ENCODE measurements around the gene GNB3.

Gene GNB3

DNA sequence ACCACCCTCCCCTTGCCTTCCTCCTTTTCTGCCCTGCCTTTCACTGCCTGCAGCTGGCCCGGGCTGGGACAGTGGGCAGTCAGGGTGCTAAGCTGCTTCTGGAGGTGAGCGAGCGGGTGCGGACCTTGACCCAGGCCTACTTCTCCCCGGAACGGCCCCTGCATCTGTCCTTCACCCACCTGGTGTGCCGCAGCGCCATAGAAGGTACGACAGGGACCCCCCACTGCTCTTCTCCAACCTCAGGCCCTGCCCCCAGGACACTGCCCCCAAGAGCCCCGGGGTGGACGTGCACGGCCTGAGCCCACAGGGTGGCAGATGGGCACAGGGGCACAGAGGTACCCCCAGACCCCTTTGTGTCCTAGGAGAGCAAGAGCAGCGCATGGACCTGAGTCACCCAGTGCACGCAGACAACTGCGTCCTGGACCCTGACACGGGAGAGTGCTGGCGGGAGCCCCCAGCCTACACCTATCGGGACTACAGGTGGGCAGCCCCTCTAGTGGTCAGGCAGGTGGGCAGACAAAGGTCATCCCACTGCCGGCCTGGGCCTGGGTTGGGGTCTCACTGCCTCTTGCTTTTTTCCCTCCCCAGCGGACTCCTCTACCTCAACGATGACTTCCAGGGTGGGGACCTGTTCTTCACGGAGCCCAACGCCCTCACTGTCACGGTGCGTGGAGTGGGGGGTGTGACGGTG, 3.2 kb upstream of the GNB3 start:
- no peak for DNase-seq (ENCODE audit: low spot score)

DNA sequence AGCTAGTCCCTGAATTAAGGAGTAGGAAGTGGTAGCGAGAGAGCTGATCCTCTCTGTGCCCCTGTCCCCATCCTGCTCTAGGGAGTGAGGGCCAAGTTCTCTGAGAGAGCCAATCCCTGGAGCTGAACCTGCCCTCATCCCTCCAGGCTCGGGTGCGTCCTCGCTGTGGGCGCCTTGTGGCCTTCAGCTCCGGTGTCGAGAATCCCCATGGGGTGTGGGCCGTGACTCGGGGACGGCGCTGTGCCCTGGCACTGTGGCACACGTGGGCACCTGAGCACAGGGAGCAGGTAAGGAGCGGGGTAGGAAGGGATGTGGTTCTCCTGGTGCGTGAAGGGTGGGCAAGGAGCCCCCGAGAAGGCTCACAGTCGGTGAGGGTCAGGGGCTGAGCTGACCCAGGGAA, 1.9 kb upstream of the GNB3 start:
- no peak for DNase-seq (ENCODE audit: low spot score)

DNA sequence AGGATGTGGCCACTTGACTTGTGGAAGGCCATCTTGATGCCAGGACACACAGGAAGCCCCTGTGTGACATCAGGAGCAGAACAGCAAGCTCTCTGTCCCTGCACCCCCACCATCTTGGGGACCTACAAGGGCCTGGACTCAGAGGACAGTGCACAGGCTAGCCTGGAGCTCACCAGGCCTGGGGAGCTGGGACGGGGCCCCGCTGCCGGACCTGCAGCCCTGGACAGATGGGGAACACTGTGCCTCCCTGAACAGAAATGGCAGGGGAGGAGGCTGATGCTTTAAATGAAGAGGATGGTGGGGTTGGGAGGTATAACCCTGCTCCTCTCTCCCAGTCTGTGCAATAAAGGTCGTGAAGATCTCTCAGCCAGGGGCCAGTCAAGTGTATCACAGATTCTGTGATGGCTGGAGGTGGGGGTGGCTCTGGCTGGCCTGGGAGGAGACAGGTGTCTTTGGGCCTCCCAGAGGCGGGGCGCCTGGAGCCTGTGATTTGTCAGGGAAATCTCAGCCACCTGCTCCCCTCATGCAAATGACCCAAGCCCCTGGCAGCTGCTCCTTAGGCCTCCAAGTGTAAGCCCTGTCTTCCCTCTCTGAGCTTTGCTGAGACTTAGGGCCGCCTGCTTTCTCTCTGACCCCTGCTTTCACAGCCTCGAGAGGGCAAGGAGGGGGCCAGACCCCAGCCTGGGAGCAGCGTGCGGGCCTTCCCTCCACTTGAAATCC, 1.1 kb upstream of the GNB3 start:
- DNase-seq (ENCODE audit: low spot score), result no peak

DNA sequence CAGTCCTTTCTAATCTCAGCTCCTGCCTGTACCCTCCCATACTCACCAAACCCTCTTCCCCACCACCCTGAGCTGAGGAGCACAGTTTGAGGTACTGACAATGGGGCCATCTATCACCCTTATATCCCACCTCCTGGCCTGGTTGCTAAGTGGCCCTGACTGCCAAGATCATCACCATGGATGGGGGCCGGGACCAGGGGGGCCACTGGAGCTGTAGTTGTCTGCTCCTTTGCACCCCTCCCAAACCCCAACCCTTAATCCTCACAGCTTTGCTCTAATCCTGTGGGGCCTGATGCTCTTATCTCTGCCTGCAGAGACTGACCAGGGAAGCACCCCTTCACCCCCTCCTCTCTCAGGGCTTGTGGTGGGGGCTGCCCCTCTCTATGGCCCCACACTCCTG, 395 bp upstream of the GNB3 start:
- no peak for DNase-seq (ENCODE audit: low spot score)

DNA sequence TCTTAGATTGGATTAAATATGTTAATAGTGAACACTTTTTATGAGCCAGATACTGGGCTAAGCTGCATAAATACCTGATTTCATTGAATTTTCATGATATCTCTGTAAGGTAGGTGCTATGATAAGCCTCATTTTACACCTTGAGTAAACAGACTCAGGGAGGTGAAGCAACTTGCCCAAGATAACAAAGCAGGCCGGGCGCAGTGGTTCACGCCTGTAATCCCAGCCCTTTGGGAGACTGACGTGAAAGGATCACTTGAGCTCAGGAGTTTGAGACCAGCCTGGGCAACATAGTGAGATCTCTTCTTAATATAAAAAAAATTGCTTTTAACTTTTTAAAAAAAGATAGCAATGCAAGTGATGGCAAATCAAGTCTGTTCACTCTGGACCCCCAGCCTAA, 1.4 kb downstream of the GNB3 start:
- no peak for DNase-seq (ENCODE audit: low spot score)

GRCh38 chr12:6843118-6843902, 2.6 kb downstream of the GNB3 start:
- no peak for DNase-seq (ENCODE audit: low spot score)

GRCh38 chr12:6845395-6845794, 4.7 kb downstream of the GNB3 start:
- no peak for DNase-seq (ENCODE audit: low spot score)

DNA sequence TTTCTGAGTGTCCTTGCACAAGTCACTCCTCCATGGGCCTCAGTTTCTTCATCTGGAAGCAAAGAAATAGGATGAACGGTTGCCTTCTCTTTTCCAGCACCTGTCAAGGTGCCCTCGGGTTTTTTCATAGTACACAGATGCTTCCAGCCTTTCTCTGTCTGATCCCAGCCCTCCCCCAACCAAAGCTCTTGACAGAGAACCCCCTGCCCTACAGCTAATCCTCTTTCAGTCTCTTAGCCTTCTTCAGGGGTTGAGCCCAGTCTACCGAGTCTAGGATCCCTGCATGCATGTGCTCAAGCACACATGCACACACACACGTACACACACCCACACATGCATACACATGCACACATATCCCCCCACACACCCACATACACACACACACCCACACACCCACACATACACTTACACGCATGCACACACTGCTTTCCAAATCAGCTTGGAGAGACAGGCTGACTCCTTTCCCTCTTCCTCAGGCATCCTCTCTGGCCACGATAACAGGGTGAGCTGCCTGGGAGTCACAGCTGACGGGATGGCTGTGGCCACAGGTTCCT, 5.7 kb downstream of the GNB3 start:
- no peak for DNase-seq (ENCODE audit: low spot score)

DNA sequence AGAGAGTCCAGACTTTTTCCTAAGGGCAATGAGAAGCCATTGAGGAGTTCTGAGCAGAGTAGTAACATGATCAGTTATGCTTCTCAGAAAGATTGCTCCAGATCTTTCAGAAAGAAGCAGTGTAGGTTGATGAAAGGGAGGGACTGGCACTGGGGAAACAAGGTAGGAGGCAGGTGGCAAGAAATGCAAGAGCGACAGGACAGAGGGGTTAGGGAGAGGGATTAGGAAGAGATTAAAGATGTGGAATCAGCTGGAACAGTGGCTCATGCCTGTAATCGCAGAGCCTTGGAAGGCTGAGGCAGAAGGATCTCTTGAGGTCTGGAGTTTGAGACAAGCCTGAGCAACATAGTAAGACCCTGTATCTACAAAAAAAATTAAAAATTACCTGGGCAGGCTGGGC, 7.0 kb downstream of the GNB3 start:
- DNase-seq (ENCODE audit: low spot score), result no peak

GRCh38 chr12:6849427-6849826, 8.7 kb downstream of the GNB3 start:
- no peak for DNase-seq (ENCODE audit: low spot score)

GRCh38 chr12:6849976-6850560, 9.3 kb downstream of the GNB3 start:
- DNase-seq (ENCODE audit: low spot score), result no peak

DNA sequence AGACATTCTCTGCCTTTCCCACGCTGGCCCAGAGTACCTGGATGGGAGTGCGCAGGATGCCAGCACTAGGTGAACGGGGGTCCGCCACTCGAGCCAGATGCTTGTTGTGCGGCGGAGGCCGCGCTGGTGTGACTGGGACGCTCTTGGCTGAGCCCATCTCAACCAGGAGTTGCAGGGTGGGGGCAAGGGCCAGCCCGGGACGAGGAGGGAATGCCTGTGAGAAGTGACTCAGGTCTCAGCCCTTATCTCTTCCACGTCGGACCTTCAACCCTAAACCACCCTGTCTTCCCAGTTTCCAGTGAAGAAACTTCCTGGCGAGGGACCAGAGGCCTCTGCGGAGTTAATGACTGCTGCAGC, 10.0 kb downstream of the GNB3 start:
- no peak for DNase-seq (ENCODE audit: low spot score)

DNA sequence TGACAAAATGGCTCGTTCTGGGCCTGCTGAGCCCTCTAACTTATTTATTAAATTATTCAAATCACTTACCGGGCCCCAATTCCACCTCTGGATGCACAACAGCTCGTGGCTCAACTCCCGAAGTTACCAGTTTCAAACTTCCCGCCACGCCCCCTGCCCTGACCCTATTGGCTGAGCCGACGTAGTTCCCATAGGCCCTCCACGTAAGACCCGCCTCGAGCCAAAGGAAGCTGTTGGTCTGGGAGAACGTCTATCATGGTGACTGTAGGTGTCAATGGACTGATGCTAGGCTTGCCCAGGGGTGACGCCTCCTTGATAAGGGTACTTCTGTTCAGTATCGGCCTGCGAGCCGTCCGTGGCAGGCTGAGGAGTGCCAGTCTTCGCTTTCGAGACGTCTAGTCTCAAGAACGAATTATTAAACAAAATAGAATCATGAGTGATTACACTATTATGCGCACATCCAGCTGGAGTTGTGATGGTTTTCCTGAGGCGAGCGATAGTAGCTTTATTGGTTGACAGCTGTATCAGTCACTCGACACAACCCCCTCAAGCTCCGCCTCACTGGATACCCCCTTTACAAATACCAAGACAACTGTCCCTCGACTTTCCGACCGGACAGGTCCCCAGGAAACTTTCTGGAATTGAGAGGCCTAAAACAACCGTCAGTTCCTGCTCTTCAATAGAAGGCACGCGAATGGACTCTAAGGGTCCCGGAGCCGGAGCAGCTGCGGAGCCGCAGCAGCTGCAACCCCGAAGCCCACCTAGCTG, 10.6 kb downstream of the GNB3 start, which contains the start of gene CDCA3:
TSS of gene CDCA3 (minus strand) at position 134 of the 768 bp plus-strand sequence. CDS start 334 bp downstream, outside the sequence.
- DNase-seq (ENCODE audit: low spot score), result peak; percentile 98

- peak; percentile 99 for DNase-seq (ENCODE audit: low spot score)
These were observed 11.4 kb downstream of the GNB3 start, which contains the start of gene USP5 for GRCh38 chr12:6851921-6852650. Gene USP5 (plus strand): TSS chr12:6852150. CDS start chr12:6852180, 30 bp downstream.

GRCh38 chr12:6852651-6853354, 12.1 kb downstream of the GNB3 start:
- peak; percentile 84 for DNase-seq (ENCODE audit: low spot score)

DNA sequence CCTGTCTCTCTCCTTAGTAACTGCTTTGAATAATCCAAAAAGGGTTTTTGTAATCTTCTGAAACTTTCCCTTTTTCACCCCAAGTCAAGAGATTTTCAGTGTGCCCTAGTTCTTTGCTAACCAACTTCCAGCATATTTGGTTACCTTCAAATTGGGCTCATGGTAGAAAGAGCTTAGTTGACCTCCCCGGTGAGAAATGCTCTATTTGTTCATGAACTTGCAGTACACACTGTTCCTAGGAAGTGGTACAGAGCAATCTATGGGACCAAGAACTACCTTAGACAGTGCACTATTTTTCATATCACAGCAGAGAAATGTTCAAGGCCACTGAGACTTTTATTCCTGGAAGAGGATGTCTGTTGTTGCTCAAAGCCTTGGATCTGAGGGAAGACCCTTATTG, 12.9 kb downstream of the GNB3 start:
- DNase-seq (ENCODE audit: low spot score), result no peak

DNA sequence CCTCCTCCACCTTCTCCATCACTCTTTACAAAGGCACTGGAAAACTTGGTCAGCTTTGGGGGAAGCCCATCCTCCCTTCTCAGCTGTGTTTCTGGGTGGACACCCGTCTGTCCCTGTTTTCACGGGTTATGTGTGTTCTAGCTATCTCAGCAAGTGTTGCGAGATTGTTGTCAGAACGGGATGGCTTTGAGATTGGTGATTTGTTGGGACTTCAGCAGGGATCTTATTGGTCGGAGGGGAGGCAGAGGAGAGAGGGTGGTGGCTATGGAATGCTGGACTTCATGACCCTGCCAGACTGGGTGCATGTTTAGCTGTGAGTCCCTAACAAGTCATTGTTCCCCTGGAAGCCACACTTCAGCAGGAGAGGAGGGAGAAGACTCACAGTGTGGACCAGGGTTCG, 13.3 kb downstream of the GNB3 start:
- no peak for DNase-seq (ENCODE audit: low spot score)

- DNase-seq (ENCODE audit: low spot score), result no peak
These were observed 14.6 kb downstream of the GNB3 start for GRCh38 chr12:6855322-6855721.

GRCh38 chr12:6858799-6859198, 18.1 kb downstream of the GNB3 start:
- no peak for DNase-seq (ENCODE audit: low spot score)

DNA sequence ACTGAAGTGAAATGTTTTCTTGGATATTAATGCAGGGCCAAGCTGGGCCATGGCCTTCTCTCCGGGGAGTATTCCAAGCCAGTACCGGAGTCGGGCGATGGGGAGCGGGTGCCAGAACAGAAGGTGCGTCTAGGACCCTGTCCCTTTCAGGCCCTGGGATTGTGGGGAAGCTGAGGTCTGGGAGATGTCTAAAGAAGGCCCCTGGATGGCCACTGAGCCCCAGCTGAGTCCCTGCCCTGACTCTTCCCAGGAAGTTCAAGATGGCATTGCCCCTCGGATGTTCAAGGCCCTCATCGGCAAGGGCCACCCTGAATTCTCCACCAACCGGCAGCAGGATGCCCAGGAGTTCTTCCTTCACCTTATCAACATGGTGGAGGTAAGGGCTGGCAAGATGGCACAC, 19.4 kb downstream of the GNB3 start:
- DNase-seq (ENCODE audit: low spot score), result no peak
